HepG2 (cell line): ENCODE measurements around the gene H1-8. TPM values are rescaled to one million over a fixed set of nuclear protein-coding genes. Genes with fewer than 3 reads are reported as not detected.

Source experiments
- ATF7 ChIP-seq, 2 experiments: fragments of 450-650 bp in 1 of 2; sonication (generic) in 1 of 2; formaldehyde crosslinking in 1 of 2; IDR thresholded peaks; 2 replicates each; pipeline versions ENCODE4 v1.4.0 to v1.6.1; 2016 to 2020; ENCODE audit warnings: antibody characterized with exemption in 1 of 2, mild to moderate bottlenecking in 1 of 2, missing genetic modification reagents in 1 of 2
- FOXP1 ChIP-seq, 2 experiments: fragments of 450-650 bp in 1 of 2; IDR thresholded peaks; 2 replicates each; pipeline ENCODE4 v1.6.1; 2017 to 2018; ENCODE audit warnings: antibody characterized with exemption in 1 of 2
- HNF1A ChIP-seq, 2 experiments: sonication (generic) in 1 of 2; formaldehyde crosslinking in 1 of 2; IDR thresholded peaks; 2 replicates each; pipeline versions ENCODE4 v1.4.0 to v1.6.1; 2016 to 2020; ENCODE audit warnings: borderline replicate concordance in 1 of 2, low read depth in 1 of 2, mild to moderate bottlenecking in 1 of 2, missing genetic modification reagents in 1 of 2
- KDM5B ChIP-seq: sonication (generic); formaldehyde crosslinking; IDR thresholded peaks from 2 replicates; pipeline ENCODE4 v1.4.0; 2020; ENCODE audit warnings: missing genetic modification reagents, mild to moderate bottlenecking, borderline replicate concordance
- KMT2B ChIP-seq: IDR thresholded peaks from 2 replicates; pipeline ENCODE4 v1.6.1; 2016; ENCODE audit warnings: missing genetic modification reagents, missing compliant biosample characterization
- MEIS1 ChIP-seq: sonication (generic); formaldehyde crosslinking; IDR thresholded peaks from 2 replicates; pipeline ENCODE4 v1.9.0; 2021; ENCODE audit warnings: mild to moderate bottlenecking, missing genetic modification reagents, moderate library complexity, borderline replicate concordance
- MTA3 ChIP-seq: sonication (generic); formaldehyde crosslinking; IDR thresholded peaks from 2 replicates; pipeline ENCODE4 v1.4.0; 2020; ENCODE audit warnings: missing genetic modification reagents
- NR2F2 ChIP-seq: IDR thresholded peaks from 2 replicates; pipeline ENCODE4 v1.6.1; 2012; ENCODE audit warnings: low read depth, inconsistent platforms, borderline replicate concordance
- NR3C1 ChIP-seq: sonication (generic); formaldehyde crosslinking; IDR thresholded peaks from 2 replicates; pipeline ENCODE4 v1.4.0; 2020; ENCODE audit warnings: missing genetic modification reagents
- POGZ ChIP-seq: sonication (generic); formaldehyde crosslinking; IDR thresholded peaks from 2 replicates; pipeline ENCODE4 v1.4.0; 2020; ENCODE audit warnings: mild to moderate bottlenecking, missing genetic modification reagents
- RXRB ChIP-seq: IDR thresholded peaks from 2 replicates; pipeline ENCODE4 v1.6.1; 2016; ENCODE audit warnings: borderline replicate concordance, missing genetic modification reagents, missing compliant biosample characterization
- SOX6 ChIP-seq, 2 experiments: fragments of 450-650 bp in 1 of 2; sonication (generic) in 1 of 2; formaldehyde crosslinking in 1 of 2; IDR thresholded peaks; 2 replicates each; pipeline versions ENCODE4 v1.4.0 to v1.6.1; 2017 to 2020; ENCODE audit warnings: antibody characterized with exemption in 1 of 2, mild to moderate bottlenecking in 1 of 2, missing genetic modification reagents in 1 of 2
- SYNCRIP ChIP-seq: fragments of 200-400 bp; formaldehyde crosslinking; IDR thresholded peaks from 2 replicates; pipeline ENCODE4 v1.6.1; 2018; ENCODE audit warnings: mild to moderate bottlenecking, low read depth, low read length; ENCODE audit not compliant: insufficient read depth
- TBX2 ChIP-seq: sonication (generic); formaldehyde crosslinking; IDR thresholded peaks from 2 replicates; pipeline ENCODE4 v1.5.0; 2020; ENCODE audit warnings: missing genetic modification reagents, mild to moderate bottlenecking, borderline replicate concordance
- ZBTB37 ChIP-seq: sonication (generic); formaldehyde crosslinking; IDR thresholded peaks from 2 replicates; pipeline ENCODE4 v1.4.0; 2020; ENCODE audit warnings: mild to moderate bottlenecking, missing genetic modification reagents
- ZNF160 ChIP-seq: sonication (generic); formaldehyde crosslinking; IDR thresholded peaks from 2 replicates; pipeline ENCODE4 v1.8.0; 2022; ENCODE audit warnings: mild to moderate bottlenecking, inconsistent platforms, missing genetic modification reagents
- ZNF335 ChIP-seq: sonication (generic); formaldehyde crosslinking; IDR thresholded peaks from 2 replicates; pipeline ENCODE4 v1.4.0; 2020; ENCODE audit warnings: missing genetic modification reagents
- ZNF414 ChIP-seq: sonication (generic); formaldehyde crosslinking; IDR thresholded peaks from 2 replicates; pipeline ENCODE4 v1.5.0; 2020; ENCODE audit warnings: missing genetic modification reagents
- ZNF564 ChIP-seq: sonication (generic); formaldehyde crosslinking; IDR thresholded peaks from 2 replicates; pipeline ENCODE4 v1.8.1; 2023; ENCODE audit warnings: mild to moderate bottlenecking, missing genetic modification reagents
- polyA plus RNA-seq, 8 experiments: library from polyadenylated mRNA; depleted of rRNA in 3 of 8; stranded (reverse) in 7 of 8; unstranded in 1 of 8; fragments of >200 nt; fragmentation: Illumina TruSeq in 4 of 8; extraction: Trizol in 4 of 8; gene quantifications; 2 replicates each; pipeline versions ENCODE4 v1.2.1 to v1.2.3, GENCODE V29; 2011 to 2016; ENCODE audit warnings: low read depth in 4 of 8, missing spikeins in 1 of 8, mixed read lengths in 1 of 8; ENCODE audit not compliant: insufficient read depth in 1 of 8
- total RNA-seq, 5 experiments: library from RNA; depleted of rRNA; stranded (reverse); fragments of >200 nt; fragmentation: Illumina TruSeq; extraction: Trizol; gene quantifications; 2 replicates each; pipeline ENCODE4 v1.2.3, GENCODE V29; 2016; ENCODE audit warnings: low read depth in 1 of 5
- TF ChIP-seq, protein P1 (sequence below): sonication (generic); formaldehyde crosslinking; IDR thresholded peaks from 2 replicates; pipeline ENCODE4 v1.5.1; 2020; ENCODE audit warnings: missing genetic modification reagents, mild to moderate bottlenecking, borderline replicate concordance
- TF ChIP-seq, protein P2 (sequence below): sonication (generic); formaldehyde crosslinking; IDR thresholded peaks from 2 replicates; pipeline ENCODE4 v1.4.0; 2020; ENCODE audit warnings: mild to moderate bottlenecking, missing genetic modification reagents

Gene H1-8
- total and polyA plus RNA-seq, 2 of the 13 experiments (the other 11 are each of a cell fraction or from before 2014, with no cell fraction given), result 0.08 TPM; not detected in 1

- TF ChIP-seq, protein P1, sequence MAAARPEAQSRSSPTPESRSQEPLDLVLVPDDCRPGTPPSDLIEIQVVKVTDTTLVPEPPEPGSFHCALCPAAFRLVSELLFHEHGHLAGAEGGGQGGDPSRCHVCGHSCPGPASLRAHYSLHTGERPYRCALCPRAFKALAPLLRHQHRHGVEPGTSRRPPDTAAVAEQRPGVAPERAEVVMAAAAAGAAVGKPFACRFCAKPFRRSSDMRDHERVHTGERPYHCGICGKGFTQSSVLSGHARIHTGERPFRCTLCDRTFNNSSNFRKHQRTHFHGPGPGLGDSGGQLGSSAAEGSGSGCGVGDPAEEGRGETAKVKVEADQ (CRISPR knock-in tag), result no peak
- TF ChIP-seq NR3C1 (CRISPR knock-in tag), result no peak
- TF ChIP-seq, protein P2, sequence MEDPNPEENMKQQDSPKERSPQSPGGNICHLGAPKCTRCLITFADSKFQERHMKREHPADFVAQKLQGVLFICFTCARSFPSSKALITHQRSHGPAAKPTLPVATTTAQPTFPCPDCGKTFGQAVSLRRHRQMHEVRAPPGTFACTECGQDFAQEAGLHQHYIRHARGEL, result no peak
- peak; percentile 20; the same call in 1 of the 2 replicates for TF ChIP-seq TBX2 (CRISPR knock-in tag)
- 0 out of 2 replicates have a peak, but pooled peaks have one; percentile 10 for TF ChIP-seq RXRB (CRISPR knock-in tag)
- 0 out of 2 replicates have a peak, but pooled peaks have one; percentile 33 for TF ChIP-seq KDM5B (CRISPR knock-in tag)
- TF ChIP-seq ZNF564 (CRISPR knock-in tag), result no peak
- 0 out of 2 replicates have a peak, but pooled peaks have one; percentile 36 for TF ChIP-seq ZBTB37 (CRISPR knock-in tag)
- TF ChIP-seq HNF1A (IDR thresholded peaks at IDR 0.05; ENCODE audit: low read depth), result peak; percentile 47; the same call in 1 of the 2 replicates
- TF ChIP-seq HNF1A (CRISPR knock-in tag; IDR thresholded peaks at IDR 0.05; ENCODE audit: borderline replicate concordance), result peak; percentile 61; the same call in 1 of the 2 replicates
- TF ChIP-seq ZNF335 (CRISPR knock-in tag), result no peak
- TF ChIP-seq ZNF414 (CRISPR knock-in tag), result peak; percentile 47; the same call in 1 of the 2 replicates
- no peak for TF ChIP-seq FOXP1 (IDR thresholded peaks at IDR 0.05)
- peak; percentile 56 for TF ChIP-seq FOXP1 (CRISPR knock-in tag; IDR thresholded peaks at IDR 0.05)
- no peak for TF ChIP-seq POGZ
- TF ChIP-seq MTA3 (CRISPR knock-in tag), result no peak
- TF ChIP-seq SYNCRIP, result no peak
- 0 out of 2 replicates have a peak, but pooled peaks have one; percentile 12 for TF ChIP-seq ZNF160 (CRISPR knock-in tag)
- TF ChIP-seq MEIS1 (CRISPR knock-in tag), result 0 out of 2 replicates have a peak, but pooled peaks have one; percentile 45
- no peak for TF ChIP-seq SOX6 (IDR thresholded peaks at IDR 0.05)
- peak; percentile 38; the same call in 1 of the 2 replicates for TF ChIP-seq SOX6 (CRISPR knock-in tag; IDR thresholded peaks at IDR 0.05)
- TF ChIP-seq ATF7 (IDR thresholded peaks at IDR 0.05), result no peak
- TF ChIP-seq ATF7 (CRISPR knock-in tag; IDR thresholded peaks at IDR 0.05), result 0 out of 2 replicates have a peak, but pooled peaks have one; percentile 49
- no peak for TF ChIP-seq NR2F2
- TF ChIP-seq KMT2B (CRISPR knock-in tag), result no peak
Measured at GRCh38 chr3:129534428-129535027, 8.4 kb upstream of the H1-8 start (continued).
